ENCODE data around the gene POU5F1.

DNA sequence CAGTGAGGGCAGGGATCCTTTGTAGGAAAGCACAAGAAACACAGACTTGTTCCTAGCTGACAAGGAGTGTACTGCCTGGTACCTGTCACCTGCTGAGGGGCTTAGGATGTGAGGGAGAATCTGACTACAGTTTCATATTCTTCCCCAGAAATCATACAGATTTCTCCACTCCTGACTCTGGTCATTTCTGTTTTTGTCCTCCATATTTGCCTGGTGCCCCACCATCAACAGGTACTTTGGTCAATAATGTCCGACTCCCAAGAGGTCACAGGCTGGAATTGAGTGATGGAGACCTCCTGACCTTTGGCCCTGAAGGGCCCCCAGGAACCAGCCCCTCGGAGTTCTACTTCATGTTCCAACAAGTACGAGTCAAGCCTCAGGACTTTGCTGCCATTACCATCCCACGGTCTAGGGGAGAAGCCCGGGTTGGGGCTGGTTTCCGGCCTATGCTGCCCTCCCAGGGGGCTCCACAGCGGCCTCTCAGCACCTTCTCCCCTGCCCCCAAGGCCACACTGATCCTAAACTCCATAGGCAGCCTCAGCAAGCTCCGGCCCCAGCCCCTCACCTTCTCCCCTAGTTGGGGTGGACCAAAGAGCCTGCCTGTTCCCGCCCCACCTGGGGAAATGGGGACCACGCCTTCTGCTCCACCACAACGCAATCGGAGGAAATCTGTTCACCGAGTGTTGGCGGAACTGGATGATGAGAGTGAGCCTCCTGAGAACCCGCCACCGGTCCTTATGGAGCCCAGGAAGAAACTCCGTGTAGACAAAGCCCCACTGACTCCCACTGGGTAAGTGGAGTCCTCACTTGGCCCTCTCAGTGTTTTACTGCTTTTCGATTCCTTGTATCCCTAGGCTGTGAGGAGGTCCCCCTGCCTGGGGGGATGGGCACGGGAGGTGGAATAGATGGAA lies 9.0 kb downstream of the POU5F1 start:
- TF ChIP-seq, protein P1, sequence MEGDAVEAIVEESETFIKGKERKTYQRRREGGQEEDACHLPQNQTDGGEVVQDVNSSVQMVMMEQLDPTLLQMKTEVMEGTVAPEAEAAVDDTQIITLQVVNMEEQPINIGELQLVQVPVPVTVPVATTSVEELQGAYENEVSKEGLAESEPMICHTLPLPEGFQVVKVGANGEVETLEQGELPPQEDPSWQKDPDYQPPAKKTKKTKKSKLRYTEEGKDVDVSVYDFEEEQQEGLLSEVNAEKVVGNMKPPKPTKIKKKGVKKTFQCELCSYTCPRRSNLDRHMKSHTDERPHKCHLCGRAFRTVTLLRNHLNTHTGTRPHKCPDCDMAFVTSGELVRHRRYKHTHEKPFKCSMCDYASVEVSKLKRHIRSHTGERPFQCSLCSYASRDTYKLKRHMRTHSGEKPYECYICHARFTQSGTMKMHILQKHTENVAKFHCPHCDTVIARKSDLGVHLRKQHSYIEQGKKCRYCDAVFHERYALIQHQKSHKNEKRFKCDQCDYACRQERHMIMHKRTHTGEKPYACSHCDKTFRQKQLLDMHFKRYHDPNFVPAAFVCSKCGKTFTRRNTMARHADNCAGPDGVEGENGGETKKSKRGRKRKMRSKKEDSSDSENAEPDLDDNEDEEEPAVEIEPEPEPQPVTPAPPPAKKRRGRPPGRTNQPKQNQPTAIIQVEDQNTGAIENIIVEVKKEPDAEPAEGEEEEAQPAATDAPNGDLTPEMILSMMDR (IDR thresholded peaks at IDR 0.05; ENCODE audit: borderline replicate concordance, extremely low read depth, low read length, poor library complexity, severe bottlenecking), result no peak
- TF ChIP-seq EZH2 (IDR thresholded peaks at IDR 0.05; ENCODE audit: borderline replicate concordance, low read depth, low read length, severe bottlenecking), result no peak

Measured in DND-41 (cell line).